WERI-Rb-1 (cell line): ENCODE data around the gene EFTUD2.
A peak's percentile ranks its signal among the peaks of the same experiment; 100 is the strongest.

ENCODE experiments used
- DNase-seq: peaks from one replicate; pipeline ENCODE4 v3.0.0-alpha.2; 2020
- H3K27ac ChIP-seq: fragments of 250-450 bp; sonication (Bioruptor Pico); 2 replicates; pipeline ENCODE4 v1.5.1; 2020; ENCODE audit warnings: mild to moderate bottlenecking, moderate library complexity
- H3K27me3 ChIP-seq: fragments of 250-450 bp; sonication (Bioruptor Pico); 2 replicates; pipeline ENCODE4 v1.5.1; 2021; ENCODE audit warnings: mild to moderate bottlenecking, low read depth, moderate library complexity; ENCODE audit not compliant: insufficient read depth, severe bottlenecking
- H3K36me3 ChIP-seq: fragments of 250-450 bp; sonication (Bioruptor Pico); 2 replicates; pipeline ENCODE4 v1.5.1; 2020; ENCODE audit warnings: mild to moderate bottlenecking, moderate library complexity
- H3K4me3 ChIP-seq: 2 replicates; pipeline ENCODE4 v1.5.1; 2011; ENCODE audit warnings: low read depth, mild to moderate bottlenecking, control low read depth, low read length
- H3K9me3 ChIP-seq: fragments of 250-450 bp; sonication (Bioruptor Pico); 2 replicates; pipeline ENCODE4 v1.5.1; 2021; ENCODE audit warnings: mild to moderate bottlenecking, moderate library complexity; ENCODE audit not compliant: severe bottlenecking
- CTCF ChIP-seq: IDR thresholded peaks from 2 replicates; pipeline ENCODE4 v1.5.1; 2011; ENCODE audit warnings: low read depth, mild to moderate bottlenecking, control low read depth, inconsistent platforms, low read length

The EFTUD2 gene

GRCh38 chr17:44879376-44879775, 19.9 kb downstream of the EFTUD2 start:
- Histone ChIP-seq H3K9me3 (no peaks in the 10 kb centered on the region), H3K27me3 (no peaks in the 10 kb centered on the region), H3K4me3 (no peak overlapping the region), H3K36me3 (peaks cover 92% of the 10 kb centered on the region), H3K27ac (no peak overlapping the region)
- DNase-seq: no peak
- no peak for TF ChIP-seq CTCF

DNA sequence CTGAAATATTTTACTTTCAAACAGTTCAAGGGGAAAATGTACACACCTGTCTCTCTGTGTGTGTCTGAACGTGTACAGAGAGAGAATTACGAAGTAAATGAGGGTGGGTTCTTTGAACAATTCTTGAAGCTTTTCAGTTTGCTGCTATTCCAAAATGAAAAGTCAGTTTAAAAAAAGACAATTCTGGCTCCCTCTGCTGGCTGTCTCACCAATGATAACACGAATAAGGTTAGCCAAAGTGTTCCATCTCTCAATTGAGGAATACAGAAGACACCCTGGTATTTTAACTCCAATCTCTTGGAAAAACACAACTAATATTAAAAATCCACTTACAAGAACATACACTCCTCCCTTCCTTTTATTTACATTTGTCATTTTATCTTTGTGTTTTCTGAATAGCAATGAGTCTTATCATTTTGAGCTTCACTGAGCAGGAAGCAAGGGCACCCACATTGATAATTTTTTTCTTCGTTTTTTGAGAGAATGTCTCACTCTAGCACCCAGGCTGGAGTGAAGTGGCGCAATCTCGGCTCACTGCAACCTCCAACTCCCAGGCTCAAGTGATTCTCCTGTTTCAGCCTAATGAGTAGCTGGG, 20.5 kb downstream of the EFTUD2 start:
- peak; percentile 53 for TF ChIP-seq CTCF
- peak; percentile 39 for DNase-seq
- Histone ChIP-seq H3K4me3 (no peak overlapping the region), H3K27me3 (no peaks in the 10 kb centered on the region), H3K36me3 (peaks cover 90% of the 10 kb centered on the region), H3K9me3 (no peaks in the 10 kb centered on the region), H3K27ac (no peak overlapping the region)

DNA sequence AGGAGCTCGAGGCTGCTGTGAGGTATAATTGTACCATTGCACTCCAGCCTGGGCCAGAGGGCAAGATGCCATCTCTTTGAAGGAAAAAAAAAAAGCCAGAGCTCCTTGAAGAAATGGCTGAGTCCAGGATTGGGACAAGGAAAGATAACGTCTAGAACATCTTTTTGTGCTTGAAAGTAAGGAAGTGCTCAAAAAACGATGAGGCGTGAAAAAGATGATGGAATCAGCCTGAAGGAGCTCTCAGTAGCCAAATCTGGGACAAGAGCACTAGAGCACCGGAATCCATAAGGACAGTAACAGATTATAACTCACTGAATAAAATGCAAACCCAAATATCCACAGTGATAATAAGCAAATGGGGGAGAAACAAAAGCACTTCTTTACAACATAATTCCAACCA, 22.1 kb downstream of the EFTUD2 start:
- no peak overlapping the region for H3K4me3 ChIP-seq
- H3K27me3 ChIP-seq: no peaks in the 10 kb centered on the region
- H3K36me3 ChIP-seq: peaks cover 87% of the 10 kb centered on the region
- no peak for TF ChIP-seq CTCF
- H3K9me3 ChIP-seq: no peaks in the 10 kb centered on the region
- H3K27ac ChIP-seq: no peak overlapping the region
- no peak for DNase-seq

GRCh38 chr17:44875761-44876160, 23.5 kb downstream of the EFTUD2 start:
- no peaks in the 10 kb centered on the region for H3K9me3 ChIP-seq
- no peak for TF ChIP-seq CTCF
- no peak overlapping the region; the same call in 1 of the 2 replicates for H3K27ac ChIP-seq
- H3K4me3 ChIP-seq: no peak overlapping the region
- H3K27me3 ChIP-seq: no peaks in the 10 kb centered on the region
- peak; percentile 76 for DNase-seq
- H3K36me3 ChIP-seq: peaks cover 88% of the 10 kb centered on the region

GRCh38 chr17:44872131-44872768, 27.0 kb downstream of the EFTUD2 start:
- DNase-seq: no peak
- Histone ChIP-seq H3K27ac (no peak overlapping the region), H3K36me3 (peaks cover 81% of the 10 kb centered on the region), H3K27me3 (no peaks in the 10 kb centered on the region), H3K9me3 (no peaks in the 10 kb centered on the region), H3K4me3 (no peak overlapping the region)
- TF ChIP-seq CTCF: no peak

- Histone ChIP-seq H3K27me3 (no peaks in the 10 kb centered on the region), H3K9me3 (no peaks in the 10 kb centered on the region), H3K4me3 (no peak overlapping the region), H3K36me3 (peaks cover 81% of the 10 kb centered on the region), H3K27ac (no peak overlapping the region)
- DNase-seq: no peak
- no peak for TF ChIP-seq CTCF
Measured at GRCh38 chr17:44871556-44871955, 27.7 kb downstream of the EFTUD2 start.
